ENCODE data around the gene LTBP3. TPM values are rescaled to one million over a fixed set of nuclear protein-coding genes. Genes with fewer than 3 reads are reported as not detected.

The LTBP3 gene
- total RNA-seq, 2 experiments from 2014 or later: 39.7 to 45.7 TPM

DNA sequence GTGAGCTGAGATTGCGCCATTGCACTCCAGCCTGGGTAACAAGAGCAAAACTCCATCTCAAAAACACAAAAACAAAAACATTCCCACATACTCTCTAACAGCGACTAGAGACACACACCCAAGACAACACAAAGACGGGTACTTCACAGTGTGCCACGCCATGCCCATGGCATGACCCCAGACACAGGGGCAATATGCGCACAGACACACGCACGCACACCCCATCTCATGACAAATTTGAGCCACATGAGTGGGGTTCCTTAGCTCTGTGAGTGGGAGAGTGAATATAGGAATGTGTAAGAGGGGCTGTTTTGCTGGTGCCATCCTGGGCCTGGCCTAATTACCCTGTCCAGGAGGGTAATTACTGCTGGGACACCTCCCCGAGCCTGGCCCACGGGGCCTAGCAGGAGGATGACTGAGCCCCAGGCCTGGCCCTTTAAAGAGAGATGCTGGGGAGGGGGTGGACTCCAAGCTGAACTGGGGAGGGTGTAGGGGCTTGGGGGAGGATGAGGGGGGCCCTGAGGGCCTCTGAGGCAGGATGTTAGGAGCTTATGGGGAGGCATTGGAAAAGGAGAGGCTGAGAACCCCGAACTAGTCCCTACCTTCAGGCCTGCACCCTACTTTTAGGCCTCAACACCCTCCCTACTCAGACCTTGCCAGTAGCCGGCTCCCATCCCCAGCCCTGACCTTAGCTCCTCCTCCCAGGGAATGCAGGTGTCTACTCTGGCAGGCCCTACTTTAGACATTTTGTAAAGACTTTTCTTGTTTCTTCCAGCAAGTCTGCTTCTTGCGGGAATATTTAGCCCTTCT lies 1.5 kb downstream of the LTBP3 start:
- intact Hi-C loops (cut with micrococcal nuclease): no loop called here
- no peaks in the 10 kb centered on the region for H3K9me3 Mint-ChIP-seq
- peaks cover 3% of the 10 kb centered on the region for H3K36me3 Mint-ChIP-seq (ENCODE audit: low read depth)
- CTCF ChIA-PET: interaction anchor here (1.0 to 2.6 kb wide), 2 partner anchors 14 to 16 kb away, joined by 3 to 17 read pairs; partner anchors contain the start of gene ZNRD2
- peak overlapping the region; percentile 77 for H3K4me3 Mint-ChIP-seq
- peaks cover 66% of the 10 kb centered on the region for H3K4me1 Mint-ChIP-seq (ENCODE audit: low read depth)
- H3K27ac Mint-ChIP-seq: peak overlapping the region; percentile 91
- H3K27me3 Mint-ChIP-seq (ENCODE audit: low read depth): no peaks in the 10 kb centered on the region
- DNase-seq: no peak

DNA sequence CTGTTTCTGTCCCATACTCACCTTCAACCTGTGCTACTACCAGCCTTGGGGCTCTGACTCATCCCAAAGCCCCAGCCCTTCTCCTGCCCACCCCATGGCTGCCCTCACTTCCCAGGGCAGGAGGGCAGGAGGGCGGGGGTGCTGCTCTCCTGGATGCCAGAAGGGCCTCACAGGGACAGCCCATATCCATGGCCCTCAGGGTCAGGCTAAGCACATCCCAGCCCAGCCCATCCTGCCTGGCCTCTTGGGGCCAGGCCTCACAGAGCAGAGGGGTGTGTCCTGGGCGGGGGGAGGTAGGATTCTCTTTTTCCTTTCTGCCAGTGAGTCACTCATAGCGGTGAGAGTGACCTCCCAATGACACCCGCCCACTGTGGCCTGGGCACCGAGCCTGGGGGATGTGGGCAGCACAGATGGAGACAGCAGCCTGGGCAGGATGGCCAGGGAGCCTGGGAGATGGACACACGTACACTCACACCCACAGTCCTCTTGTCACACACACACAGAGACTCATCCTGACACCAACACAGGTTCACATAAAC lies 2.4 kb downstream of the LTBP3 start:
- Mint-ChIP-seq H3K9me3 (no peaks in the 10 kb centered on the region), H3K36me3 (ENCODE audit: low read depth) (peaks cover 8% of the 10 kb centered on the region), H3K27me3 (ENCODE audit: low read depth) (no peaks in the 10 kb centered on the region), H3K4me1 (ENCODE audit: low read depth) (peaks cover 70% of the 10 kb centered on the region), H3K27ac (peak overlapping the region; percentile 91), H3K4me3 (peak overlapping the region; percentile 26)
- DNase-seq: no peak
- intact Hi-C loops (cut with micrococcal nuclease): no loop called here
- CTCF ChIA-PET: interaction anchor here (2.6 kb wide), 1 partner anchor 15 kb away, joined by 17 read pairs; no protein-coding TSS in a partner anchor

DNA sequence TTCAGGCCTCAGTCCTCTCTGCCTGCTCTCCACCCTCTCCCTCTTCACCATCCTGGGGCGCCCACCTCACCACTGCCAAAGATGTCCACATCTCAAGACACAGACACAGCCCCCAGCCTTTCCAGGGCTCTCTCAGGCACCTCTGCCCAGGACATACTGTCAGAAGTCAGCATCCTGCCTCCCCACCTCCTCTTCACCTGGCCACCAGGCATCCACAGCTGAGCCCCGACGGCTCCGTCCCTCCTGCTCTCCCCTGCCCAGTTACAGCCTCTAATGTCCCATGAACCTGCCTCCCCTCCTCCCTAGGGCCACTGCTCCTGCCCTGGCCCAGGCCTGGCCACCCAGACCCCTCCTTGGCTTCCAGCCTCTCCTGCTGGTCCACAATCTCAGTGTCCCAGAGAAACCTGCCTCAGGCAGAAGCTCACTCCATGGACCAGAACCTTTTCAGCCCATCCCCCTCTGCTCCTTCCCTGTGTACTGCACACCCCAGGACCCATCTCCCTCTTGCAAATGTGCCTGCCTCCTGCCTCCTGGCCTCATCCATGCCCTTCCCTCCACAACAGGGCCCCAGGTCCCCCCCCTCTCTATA lies 3.2 kb downstream of the LTBP3 start:
- peak overlapping the region; percentile 65 for H3K27ac Mint-ChIP-seq
- H3K9me3 Mint-ChIP-seq: no peaks in the 10 kb centered on the region
- H3K4me3 Mint-ChIP-seq: peak overlapping the region; percentile 39
- no peaks in the 10 kb centered on the region for H3K27me3 Mint-ChIP-seq (ENCODE audit: low read depth)
- CTCF ChIA-PET: interaction anchor here (2.6 kb wide), 1 partner anchor 14 kb away, joined by 17 read pairs; no protein-coding TSS in a partner anchor
- peaks cover 8% of the 10 kb centered on the region for H3K36me3 Mint-ChIP-seq (ENCODE audit: low read depth)
- no peak for DNase-seq
- intact Hi-C loops (cut with micrococcal nuclease): no loop called here
- peaks cover 63% of the 10 kb centered on the region for H3K4me1 Mint-ChIP-seq (ENCODE audit: low read depth)

GRCh38 chr11:65554057-65554818 lies 3.9 kb downstream of the LTBP3 start:
- CTCF ChIA-PET: no interaction called here
- Mint-ChIP-seq H3K27ac (peak overlapping the region; percentile 20), H3K36me3 (ENCODE audit: low read depth) (peaks cover 12% of the 10 kb centered on the region), H3K9me3 (no peaks in the 10 kb centered on the region), H3K4me1 (ENCODE audit: low read depth) (peaks cover 58% of the 10 kb centered on the region), H3K4me3 (peak overlapping the region; percentile 39), H3K27me3 (ENCODE audit: low read depth) (no peaks in the 10 kb centered on the region)
- no peak for DNase-seq
- intact Hi-C loops (cut with micrococcal nuclease): no loop called here

GRCh38 chr11:65553301-65554001 lies 4.7 kb downstream of the LTBP3 start:
- peaks cover 59% of the 10 kb centered on the region for H3K4me1 Mint-ChIP-seq (ENCODE audit: low read depth)
- no peak overlapping the region for H3K27ac Mint-ChIP-seq
- intact Hi-C loops (cut with micrococcal nuclease): no loop called here
- H3K27me3 Mint-ChIP-seq (ENCODE audit: low read depth): no peaks in the 10 kb centered on the region
- CTCF ChIA-PET: interaction anchor here (0.6 to 1.3 kb wide), 2 partner anchors 8 to 139 kb away, joined by 3 to 4 read pairs; no protein-coding TSS in a partner anchor
- H3K36me3 Mint-ChIP-seq (ENCODE audit: low read depth): peaks cover 13% of the 10 kb centered on the region
- peak; percentile 86 for DNase-seq
- peak overlapping the region; percentile 49 for H3K4me3 Mint-ChIP-seq
- H3K9me3 Mint-ChIP-seq: no peaks in the 10 kb centered on the region

GRCh38 chr11:65552388-65552951 lies 5.7 kb downstream of the LTBP3 start:
- Mint-ChIP-seq H3K4me3 (no peak overlapping the region), H3K27me3 (ENCODE audit: low read depth) (no peaks in the 10 kb centered on the region), H3K4me1 (ENCODE audit: low read depth) (peaks cover 66% of the 10 kb centered on the region), H3K36me3 (ENCODE audit: low read depth) (peaks cover 15% of the 10 kb centered on the region), H3K27ac (no peak overlapping the region), H3K9me3 (no peaks in the 10 kb centered on the region)
- CTCF ChIA-PET: interaction anchor here (0.6 to 2.2 kb wide), 7 partner anchors 9 to 501 kb away, joined by 3 to 21 read pairs (median 4); partner anchors contain the start of gene FAM89B
- no peak for DNase-seq
- intact Hi-C loops (cut with micrococcal nuclease): loop anchor here (1.0 kb wide), 1 partner anchor 11 kb away; no protein-coding TSS in a partner anchor

- peaks cover 63% of the 10 kb centered on the region for H3K4me1 Mint-ChIP-seq (ENCODE audit: low read depth)
- no peaks in the 10 kb centered on the region for H3K9me3 Mint-ChIP-seq
- intact Hi-C loops (cut with micrococcal nuclease): loop anchor here (1.0 kb wide), 1 partner anchor 10 kb away; no protein-coding TSS in a partner anchor
- CTCF ChIA-PET: interaction anchor here (0.6 to 2.2 kb wide), 6 partner anchors 9 to 182 kb away, joined by 3 to 21 read pairs (median 4); partner anchors contain the start of gene FAM89B
- no peaks in the 10 kb centered on the region for H3K27me3 Mint-ChIP-seq (ENCODE audit: low read depth)
- DNase-seq: peak; percentile 76
- peak overlapping the region; percentile 61 for H3K27ac Mint-ChIP-seq
- H3K4me3 Mint-ChIP-seq: no peak overlapping the region
- H3K36me3 Mint-ChIP-seq (ENCODE audit: low read depth): peaks cover 15% of the 10 kb centered on the region
Measured at GRCh38 chr11:65551572-65552387, 6.4 kb downstream of the LTBP3 start.

- DNase-seq: no peak
- H3K27ac Mint-ChIP-seq: no peak overlapping the region
- no peaks in the 10 kb centered on the region for H3K27me3 Mint-ChIP-seq (ENCODE audit: low read depth)
- H3K36me3 Mint-ChIP-seq (ENCODE audit: low read depth): peaks cover 15% of the 10 kb centered on the region
- H3K4me1 Mint-ChIP-seq (ENCODE audit: low read depth): peaks cover 46% of the 10 kb centered on the region
- intact Hi-C loops (cut with micrococcal nuclease): no loop called here
- no peak overlapping the region for H3K4me3 Mint-ChIP-seq
- H3K9me3 Mint-ChIP-seq: no peaks in the 10 kb centered on the region
- CTCF ChIA-PET: interaction anchor here (1.0 to 2.8 kb wide), 3 partner anchors 8 to 24 kb away, joined by 4 to 10 read pairs (median 4); partner anchors contain the start of gene FAM89B
Measured at GRCh38 chr11:65549096-65549495, 9.1 kb downstream of the LTBP3 start.

DNA sequence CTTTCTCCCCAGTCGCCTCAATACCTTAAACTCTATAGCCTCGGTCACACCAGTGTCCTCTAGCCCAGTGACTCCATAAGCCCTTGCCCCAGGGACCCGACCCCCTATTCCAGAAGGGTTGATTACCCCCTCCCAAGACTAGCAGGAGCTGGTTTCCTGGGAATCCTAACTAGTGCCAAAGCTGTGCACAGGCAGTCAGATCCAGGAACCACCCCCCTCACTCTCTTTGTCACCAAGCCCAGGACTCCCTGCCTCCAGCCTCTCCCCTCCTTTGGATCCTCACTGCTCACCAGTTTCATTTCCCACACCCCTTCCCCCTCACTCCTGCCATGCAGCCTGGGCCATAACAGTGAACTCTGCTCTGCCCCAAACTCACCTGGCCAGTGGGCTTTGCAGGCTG lies 9.8 kb downstream of the LTBP3 start:
- peaks cover 47% of the 10 kb centered on the region for H3K4me1 Mint-ChIP-seq (ENCODE audit: low read depth)
- no peaks in the 10 kb centered on the region for H3K9me3 Mint-ChIP-seq
- CTCF ChIA-PET: interaction anchor here (0.6 to 2.8 kb wide), 4 partner anchors 8 to 136 kb away, joined by 3 to 10 read pairs (median 4); partner anchors contain the start of gene FAM89B
- H3K27me3 Mint-ChIP-seq (ENCODE audit: low read depth): no peaks in the 10 kb centered on the region
- peaks cover 15% of the 10 kb centered on the region for H3K36me3 Mint-ChIP-seq (ENCODE audit: low read depth)
- peak overlapping the region; percentile 28 for H3K27ac Mint-ChIP-seq
- DNase-seq: no peak
- intact Hi-C loops (cut with micrococcal nuclease): no loop called here
- H3K4me3 Mint-ChIP-seq: peak overlapping the region; percentile 11

DNA sequence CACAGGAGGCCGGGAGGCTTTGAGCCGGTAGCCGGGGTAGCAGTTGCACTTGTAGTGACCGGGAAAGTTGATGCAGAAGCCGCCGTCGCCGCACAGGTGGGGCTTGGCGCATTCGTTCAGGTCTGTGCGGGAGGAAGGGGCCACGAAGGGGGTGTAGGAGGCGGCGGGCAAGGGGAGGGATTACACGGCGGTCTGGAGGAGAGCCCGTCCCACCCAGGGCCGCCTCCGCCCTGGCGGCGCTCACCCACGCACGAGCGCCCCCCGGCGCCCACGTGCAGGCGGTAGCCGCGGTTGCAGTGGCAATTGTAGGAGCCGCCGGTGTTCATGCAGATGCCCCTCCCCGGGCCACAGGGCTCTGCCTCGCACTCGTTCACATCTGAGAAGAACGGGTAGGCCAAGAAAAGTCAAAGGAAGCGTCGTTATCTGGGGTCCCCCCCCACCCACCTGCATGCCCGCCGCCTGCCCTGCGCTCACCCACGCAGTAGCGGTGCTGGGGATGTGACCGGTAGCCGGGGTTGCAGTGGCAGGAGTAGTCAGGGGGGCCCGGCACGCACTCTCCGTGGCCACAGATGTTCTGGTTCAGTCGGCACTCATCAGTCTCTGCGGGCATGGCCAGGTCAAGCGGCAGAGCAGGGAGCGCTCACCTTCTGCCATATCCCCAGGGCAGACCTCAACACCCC lies 10.6 kb downstream of the LTBP3 start:
- Mint-ChIP-seq H3K27me3 (ENCODE audit: low read depth) (no peaks in the 10 kb centered on the region), H3K27ac (no peak overlapping the region), H3K4me1 (ENCODE audit: low read depth) (peaks cover 40% of the 10 kb centered on the region), H3K4me3 (no peak overlapping the region), H3K36me3 (ENCODE audit: low read depth) (peaks cover 15% of the 10 kb centered on the region), H3K9me3 (no peaks in the 10 kb centered on the region)
- no peak for DNase-seq
- intact Hi-C loops (cut with micrococcal nuclease): no loop called here
- CTCF ChIA-PET: interaction anchor here (0.8 to 2.8 kb wide), 3 partner anchors 7 to 167 kb away, joined by 3 to 10 read pairs (median 5); no protein-coding TSS in a partner anchor
